K562 (cell line): Measurements from ENCODE around the gene YIPF2.

Source experiments
- L3MBTL2 ChIP-seq: fragments of 450-650 bp; IDR thresholded peaks from 2 replicates; pipeline ENCODE4 v1.6.1; 2016; ENCODE audit warnings: mild to moderate bottlenecking, moderate library complexity
- NCOA2 ChIP-seq, 2 experiments: fragments of 450-650 bp; IDR thresholded peaks; 2 replicates each; pipeline ENCODE4 v1.6.1; 2018; ENCODE audit warnings: mild to moderate bottlenecking in 2 of 2, moderate library complexity in 1 of 2; ENCODE audit not compliant: partially characterized antibody in 2 of 2
- POLR3A ChIP-seq: IDR thresholded peaks from 2 replicates; pipeline ENCODE4 v1.6.1; 2011; ENCODE audit warnings: borderline replicate concordance, mild to moderate bottlenecking, moderate library complexity; ENCODE audit not compliant: insufficient read length, insufficient read depth; ENCODE audit errors: extremely low read depth
- RBM17 ChIP-seq: fragments of 200-400 bp; formaldehyde crosslinking; IDR thresholded peaks from 2 replicates; pipeline ENCODE4 v1.6.1; 2017; ENCODE audit warnings: low read depth, mild to moderate bottlenecking, low read length, borderline replicate concordance
- ZNF695 ChIP-seq: fragments of 450-650 bp; formaldehyde crosslinking; IDR thresholded peaks from 2 replicates; pipeline ENCODE4 v1.4.0; 2020; ENCODE audit warnings: mild to moderate bottlenecking, moderate library complexity
- TF ChIP-seq, protein P1 (sequence below): fragments of 250-450 bp; sonication (Bioruptor Pico); IDR thresholded peaks from 2 replicates; pipeline ENCODE4 v1.4.0; 2020; ENCODE audit warnings: mild to moderate bottlenecking, moderate library complexity

DNA sequence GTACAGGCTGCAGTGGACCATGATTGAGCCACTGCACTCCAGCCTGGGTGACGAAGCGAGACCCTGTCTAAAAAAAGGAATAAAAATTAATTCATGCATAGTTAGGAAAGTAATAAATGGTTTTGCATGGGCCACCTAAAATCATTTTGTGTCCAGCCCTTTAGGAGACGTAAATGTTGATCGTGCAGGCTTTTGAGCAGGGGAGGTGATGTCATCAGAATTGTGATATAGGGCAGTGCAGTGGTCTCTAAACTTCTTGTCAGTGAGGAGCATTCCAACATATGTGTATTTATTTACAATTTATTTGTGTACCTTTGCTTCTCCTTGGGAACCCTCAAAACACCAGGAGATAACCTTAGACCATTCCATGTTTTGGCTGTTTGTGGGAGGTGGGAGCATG lies 35.4 kb upstream of the YIPF2 start:
- TF ChIP-seq RBM17 (no peak), L3MBTL2 (no peak), ZNF695 (CRISPR knock-in tag) (no peak), POLR3A (no peak), NCOA2 (IDR thresholded peaks at IDR 0.05; ENCODE audit: partially characterized antibody in 2 of 2) (no peak)
- TF ChIP-seq, protein P1, sequence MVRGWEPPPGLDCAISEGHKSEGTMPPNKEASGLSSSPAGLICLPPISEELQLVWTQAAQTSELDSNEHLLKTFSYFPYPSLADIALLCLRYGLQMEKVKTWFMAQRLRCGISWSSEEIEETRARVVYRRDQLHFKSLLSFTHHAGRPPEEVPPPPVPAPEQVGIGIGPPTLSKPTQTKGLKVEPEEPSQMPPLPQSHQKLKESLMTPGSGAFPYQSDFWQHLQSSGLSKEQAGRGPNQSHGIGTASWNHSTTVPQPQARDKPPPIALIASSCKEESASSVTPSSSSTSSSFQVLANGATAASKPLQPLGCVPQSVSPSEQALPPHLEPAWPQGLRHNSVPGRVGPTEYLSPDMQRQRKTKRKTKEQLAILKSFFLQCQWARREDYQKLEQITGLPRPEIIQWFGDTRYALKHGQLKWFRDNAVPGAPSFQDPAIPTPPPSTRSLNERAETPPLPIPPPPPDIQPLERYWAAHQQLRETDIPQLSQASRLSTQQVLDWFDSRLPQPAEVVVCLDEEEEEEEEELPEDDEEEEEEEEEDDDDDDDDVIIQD = no peak
